Neural cell (in vitro differentiated cells): ENCODE results near the gene CENPS. TPM values are rescaled to one million over a fixed set of nuclear protein-coding genes. Genes with fewer than 3 reads are reported as not detected.

Experiments used
- H2AFZ ChIP-seq: fragments of 200-600, 300-800 bp; sonication (generic), shearing (Covaris generic); 2 replicates; pipeline ENCODE4 v1.6.0; 2014; ENCODE audit warnings: low read depth, mild to moderate bottlenecking, antibody characterized with exemption, low read length, moderate library complexity
- H3F3A ChIP-seq: fragments of 200-600 bp; shearing (Covaris generic); 2 replicates; pipeline ENCODE4 v1.6.1; 2016; ENCODE audit warnings: mild to moderate bottlenecking, moderate library complexity, mixed read lengths, antibody characterized with exemption, low read length; ENCODE audit not compliant: insufficient read depth, poor library complexity, severe bottlenecking
- H3K27ac ChIP-seq: fragments of 200-600, 300-800 bp; sonication (generic), shearing (Covaris generic); 2 replicates; pipeline ENCODE4 v1.5.1; 2014; ENCODE audit warnings: mild to moderate bottlenecking, low read length, moderate library complexity
- H3K27me3 ChIP-seq: fragments of 300-800, 200-600 bp; sonication (generic), shearing (Covaris generic); 2 replicates; pipeline ENCODE4 v1.6.0; 2014; ENCODE audit warnings: mild to moderate bottlenecking, low read depth, low read length, moderate library complexity; ENCODE audit not compliant: insufficient read depth
- H3K36me3 ChIP-seq: fragments of 300-800, 200-600 bp; sonication (generic), shearing (Covaris generic); 2 replicates; pipeline ENCODE4 v1.5.1; 2014; ENCODE audit warnings: mild to moderate bottlenecking, antibody characterized with exemption, low read length, moderate library complexity; ENCODE audit not compliant: insufficient read depth
- H3K4me2 ChIP-seq: fragments of 300-800, 200-600 bp; sonication (generic), shearing (Covaris generic); 2 replicates; pipeline ENCODE4 v1.6.0; 2014; ENCODE audit warnings: mild to moderate bottlenecking, low read length
- H3K4me3 ChIP-seq: fragments of 300-800, 200-600 bp; sonication (generic), shearing (Covaris generic); 2 replicates; pipeline ENCODE4 v1.5.1; 2014; ENCODE audit warnings: mild to moderate bottlenecking, low read length, moderate library complexity
- H3K79me2 ChIP-seq: fragments of 200-600 bp; shearing (Covaris generic); replicated peaks from 2 replicates; pipeline ENCODE4 v1.6.0; 2014; ENCODE audit warnings: mild to moderate bottlenecking, low read length, moderate library complexity; ENCODE audit not compliant: insufficient read depth
- H3K9ac ChIP-seq: fragments of 300-800, 200-600 bp; sonication (generic), shearing (Covaris generic); 2 replicates; pipeline ENCODE4 v1.6.1; 2016; ENCODE audit warnings: mild to moderate bottlenecking, low read length, mixed read lengths
- H3K9me2 ChIP-seq: fragments of 200-600 bp; shearing (Covaris generic); 2 replicates; pipeline ENCODE4 v1.6.1; 2016; ENCODE audit warnings: mild to moderate bottlenecking, low read length, mixed read lengths; ENCODE audit not compliant: insufficient read depth
- H3K9me3 ChIP-seq: fragments of 200-600, 300-800 bp; sonication (generic), shearing (Covaris generic); 2 replicates; pipeline ENCODE4 v1.6.1; 2016; ENCODE audit warnings: mild to moderate bottlenecking, mixed run types, low read length, moderate library complexity, mixed read lengths
- H4K20me1 ChIP-seq: fragments of 200-600 bp; shearing (Covaris generic); 2 replicates; pipeline ENCODE4 v1.6.1; 2016; ENCODE audit warnings: mild to moderate bottlenecking, mixed run types; ENCODE audit not compliant: insufficient read depth
- CTCF ChIP-seq: fragments of 450-650 bp; IDR thresholded peaks from 2 replicates; pipeline ENCODE4 v1.5.1; 2014; ENCODE audit warnings: antibody characterized with exemption, mild to moderate bottlenecking, moderate library complexity; ENCODE audit not compliant: poor library complexity, severe bottlenecking
- EP300 ChIP-seq: fragments of 450-650 bp; conservative IDR thresholded peaks from 2 replicates; pipeline ENCODE4 v1.6.1; 2014; ENCODE audit warnings: antibody characterized with exemption, mild to moderate bottlenecking, moderate library complexity; ENCODE audit not compliant: poor library complexity, severe bottlenecking
- EZH2 ChIP-seq: fragments of 200-600, 300-800 bp; shearing (Covaris generic), sonication (generic); IDR thresholded peaks from 2 replicates; pipeline ENCODE4 v1.6.1; 2014; ENCODE audit warnings: antibody characterized with exemption, low read length, borderline replicate concordance, mild to moderate bottlenecking; ENCODE audit not compliant: insufficient read depth, poor library complexity, severe bottlenecking
- MXI1 ChIP-seq: fragments of 450-650 bp; conservative IDR thresholded peaks from 2 replicates; pipeline ENCODE4 v1.6.1; 2014; ENCODE audit warnings: antibody characterized with exemption, mild to moderate bottlenecking; ENCODE audit not compliant: poor library complexity, severe bottlenecking
- POLR2AphosphoS5 ChIP-seq: IDR thresholded peaks from 2 replicates; pipeline ENCODE4 v1.6.1; 2012
- RAD21 ChIP-seq: fragments of 450-650 bp; conservative IDR thresholded peaks from 2 replicates; pipeline ENCODE4 v1.6.1; 2014; ENCODE audit warnings: antibody characterized with exemption, mild to moderate bottlenecking, moderate library complexity
- REST ChIP-seq: IDR thresholded peaks from 2 replicates; pipeline ENCODE4 v1.6.1; 2012; ENCODE audit warnings: borderline replicate concordance
- SMC3 ChIP-seq: fragments of 450-650 bp; conservative IDR thresholded peaks from 2 replicates; pipeline ENCODE4 v1.6.1; 2014; ENCODE audit warnings: antibody characterized with exemption, mild to moderate bottlenecking, moderate library complexity; ENCODE audit not compliant: poor library complexity
- TAF1 ChIP-seq: IDR thresholded peaks from 2 replicates; pipeline ENCODE4 v1.6.1; 2012; ENCODE audit warnings: low read depth
- polyA plus RNA-seq: library from polyadenylated mRNA; depleted of rRNA; stranded (reverse); fragments of >200 nt; gene quantifications from 2 replicates; pipeline ENCODE4 v1.2.3, GENCODE V29; 2014

The CENPS gene
- polyA plus RNA-seq, 1 donor from 2014 or later = 16.5 TPM

- H3K4me3 ChIP-seq = no peak overlapping the region
- no peaks in the 10 kb centered on the region for H3K9me3 ChIP-seq
- H4K20me1 ChIP-seq = no peaks in the 10 kb centered on the region
- no peak for TF ChIP-seq MXI1
- TF ChIP-seq TAF1 = no peak
- no peak for TF ChIP-seq POLR2AphosphoS5
- TF ChIP-seq REST = no peak
- TF ChIP-seq SMC3 = no peak
- no peak for TF ChIP-seq RAD21
- no peak for TF ChIP-seq EZH2
- no peak for TF ChIP-seq CTCF
- no peak for TF ChIP-seq EP300
- H3K9me2 ChIP-seq = no peaks in the 10 kb centered on the region
- H2AFZ ChIP-seq = no peak overlapping the region
- H3K27me3 ChIP-seq = no peaks in the 10 kb centered on the region
- H3K36me3 ChIP-seq = no peaks in the 10 kb centered on the region
- no peaks in the 10 kb centered on the region for H3F3A ChIP-seq
- no peak overlapping the region for H3K27ac ChIP-seq
- no peak overlapping the region for H3K4me2 ChIP-seq
- peaks cover 24% of the 10 kb centered on the region for H3K79me2 ChIP-seq
- no peak overlapping the region for H3K9ac ChIP-seq
Observed at GRCh38 chr1:10479296-10479695, 49.1 kb downstream of the CENPS start.

- H3K4me3 ChIP-seq = no peak overlapping the region
- TF ChIP-seq POLR2AphosphoS5 (no peak), SMC3 (no peak)
- H3K9me2 ChIP-seq = no peaks in the 10 kb centered on the region
- H3K36me3 ChIP-seq = no peaks in the 10 kb centered on the region
- no peaks in the 10 kb centered on the region for H3K9me3 ChIP-seq
- no peak overlapping the region for H3K9ac ChIP-seq
- no peaks in the 10 kb centered on the region for H3K27me3 ChIP-seq
- no peak overlapping the region for H3K27ac ChIP-seq
- no peaks in the 10 kb centered on the region for H4K20me1 ChIP-seq
- peaks cover 18% of the 10 kb centered on the region for H3K79me2 ChIP-seq
- H3F3A ChIP-seq = no peaks in the 10 kb centered on the region
- H2AFZ ChIP-seq = no peak overlapping the region
- H3K4me2 ChIP-seq = no peak overlapping the region
Observed at GRCh38 chr1:10480614-10481013, 50.4 kb downstream of the CENPS start.

GRCh38 chr1:10484521-10484920 is 54.3 kb downstream of the CENPS start:
- no peak overlapping the region for H2AFZ ChIP-seq
- H3K9me3 ChIP-seq = no peaks in the 10 kb centered on the region
- H4K20me1 ChIP-seq = no peaks in the 10 kb centered on the region
- H3F3A ChIP-seq = no peaks in the 10 kb centered on the region
- H3K79me2 ChIP-seq = peaks cover 4% of the 10 kb centered on the region
- TF ChIP-seq EP300 = no peak
- no peak for TF ChIP-seq EZH2
- no peak for TF ChIP-seq POLR2AphosphoS5
- TF ChIP-seq TAF1 = no peak
- no peak for TF ChIP-seq MXI1
- TF ChIP-seq SMC3 = no peak
- no peak for TF ChIP-seq RAD21
- no peak for TF ChIP-seq REST
- H3K4me2 ChIP-seq = no peak overlapping the region
- no peak overlapping the region for H3K27ac ChIP-seq
- no peaks in the 10 kb centered on the region for H3K27me3 ChIP-seq
- H3K36me3 ChIP-seq = no peaks in the 10 kb centered on the region
- H3K4me3 ChIP-seq = no peak overlapping the region
- H3K9me2 ChIP-seq = no peaks in the 10 kb centered on the region
- no peak overlapping the region for H3K9ac ChIP-seq
